ENCODE results near the gene FUZ. TPM values are rescaled to one million over a fixed set of nuclear protein-coding genes. Genes with fewer than 3 reads are reported as not detected.

FUZ gene
- polyA plus RNA-seq, 1 donor: 18.3 TPM

GRCh38 chr19:49807058-49807903 lies 5.8 kb downstream of the FUZ start:
- no peak for DNase-seq

- no peak for DNase-seq
These were observed 6.5 kb downstream of the FUZ start for GRCh38 chr19:49806620-49806959.

GRCh38 chr19:49805822-49806619 lies 7.1 kb downstream of the FUZ start:
- DNase-seq: no peak

- DNase-seq: no peak
These were observed 9.6 kb downstream of the FUZ start for GRCh38 chr19:49803529-49803856.

- no peak for DNase-seq
These were observed 10.1 kb downstream of the FUZ start for GRCh38 chr19:49802836-49803528.

GRCh38 chr19:49801966-49802661 lies 11.0 kb downstream of the FUZ start:
- DNase-seq: peak; percentile 90

GRCh38 chr19:49801401-49801888 lies 11.6 kb downstream of the FUZ start:
- DNase-seq: no peak

- no peak for DNase-seq
These were observed 12.3 kb downstream of the FUZ start for GRCh38 chr19:49800771-49801170.

- no peak for DNase-seq
These were observed 13.2 kb downstream of the FUZ start for GRCh38 chr19:49799798-49800376.

GRCh38 chr19:49799271-49799797 lies 13.8 kb downstream of the FUZ start:
- DNase-seq: no peak

- DNase-seq: no peak
These were observed 14.5 kb downstream of the FUZ start for GRCh38 chr19:49798574-49798973.

- DNase-seq: no peak
These were observed 17.5 kb downstream of the FUZ start for GRCh38 chr19:49795615-49796014.

GRCh38 chr19:49793561-49793840 lies 19.6 kb downstream of the FUZ start:
- no peak for DNase-seq

- no peak for DNase-seq
These were observed 20.1 kb downstream of the FUZ start for GRCh38 chr19:49792829-49793560.

- DNase-seq: no peak
These were observed 21.2 kb downstream of the FUZ start for GRCh38 chr19:49791776-49792445.

GRCh38 chr19:49790866-49791265 lies 22.2 kb downstream of the FUZ start:
- DNase-seq: no peak

- DNase-seq: no peak
These were observed 24.2 kb downstream of the FUZ start for GRCh38 chr19:49788857-49789256.

GRCh38 chr19:49787746-49788145 lies 25.3 kb downstream of the FUZ start:
- DNase-seq: no peak

GRCh38 chr19:49786376-49786820 lies 26.7 kb downstream of the FUZ start:
- no peak for DNase-seq

GRCh38 chr19:49782515-49782914 lies 30.6 kb downstream of the FUZ start:
- DNase-seq: no peak

- no peak for DNase-seq
These were observed 31.7 kb downstream of the FUZ start for GRCh38 chr19:49781394-49781793.
